ENCODE data around the gene NINL. TPM values are rescaled to one million over a fixed set of nuclear protein-coding genes. Genes with fewer than 3 reads are reported as not detected.

The NINL gene
- total RNA-seq, 4 donors from 2014 or later = 3.1 to 9.7 (median 5.7) TPM

GRCh38 chr20:25573288-25574251, 11.8 kb downstream of the NINL start:
- 84 to 85% methylated on average over 5 to 6 of the region's 6 CpGs for WGBS, 2 donors (ENCODE audit: low coverage in 1 of 2)
- Histone ChIP-seq H3K36me3 (no peaks in the 10 kb centered on the region), H3K4me1 (peaks cover 0 to 5% (median 0%) of the 10 kb centered on the region in 4 donors), H3K4me3 (no peak overlapping the region), H3K27ac (no peak overlapping the region), H3K9me3 (no peaks in the 10 kb centered on the region), H3K27me3 (no peaks in the 10 kb centered on the region)
- TF ChIP-seq CTCF (IDR thresholded peaks at IDR 0.05) = no peak
- TF ChIP-seq POLR2AphosphoS5 (IDR thresholded peaks at IDR 0.05) = no peak
- TF ChIP-seq POLR2A (IDR thresholded peaks at IDR 0.05) = no peak
- no peak for TF ChIP-seq EP300 (IDR thresholded peaks at IDR 0.05; ENCODE audit: low read depth)
- DNase-seq = no peak
- in situ Hi-C loops (cut with MboI; ENCODE audit: low pct_ligation_motif_present in 1 of 4, low pct_unique_long_range_greater_than_20kb in 1 of 4, low sequenced_read_pairs in 3 of 4) (loop anchor here in 1 of 4 donors (25.0 kb wide), 1 partner anchor 111 kb away; no protein-coding TSS in a partner anchor), intact Hi-C loops (cut with DNase I; ENCODE audit: low total_unique reads) (no loop called here)

GRCh38 chr20:25571817-25572216, 13.5 kb downstream of the NINL start:
- WGBS, 2 donors (ENCODE audit: low coverage in 1 of 2) = 71% methylated on average over 1 to 2 of the region's 2 CpGs

GRCh38 chr20:25571240-25571639, 14.1 kb downstream of the NINL start:
- WGBS, 2 donors (ENCODE audit: low coverage in 1 of 2) = 50% methylated on average over 2 of the region's 2 CpGs; no CpG with 5 or more reads in 1 of the 2 donors
- H3K9me3 ChIP-seq = no peaks in the 10 kb centered on the region
- DNase-seq = no peak
- no peaks in the 10 kb centered on the region for H3K27me3 ChIP-seq
- intact Hi-C loops (cut with DNase I; ENCODE audit: low total_unique reads) (no loop called here), in situ Hi-C loops (cut with MboI; ENCODE audit: low pct_ligation_motif_present in 1 of 4, low pct_unique_long_range_greater_than_20kb in 1 of 4, low sequenced_read_pairs in 3 of 4) (loop anchor here in 1 of 4 donors (25.0 kb wide), 1 partner anchor 109 kb away; no protein-coding TSS in a partner anchor)
- H3K36me3 ChIP-seq = no peaks in the 10 kb centered on the region
- H3K27ac ChIP-seq = no peak overlapping the region
- peaks cover 0 to 5% (median 0%) of the 10 kb centered on the region in 4 donors for H3K4me1 ChIP-seq
- no peak for TF ChIP-seq POLR2AphosphoS5 (IDR thresholded peaks at IDR 0.05)
- no peak overlapping the region for H3K4me3 ChIP-seq

More at GRCh38 chr20:25571817-25572216, 13.5 kb downstream of the NINL start:
- TF ChIP-seq EP300 (IDR thresholded peaks at IDR 0.05; ENCODE audit: low read depth) (no peak), POLR2AphosphoS5 (IDR thresholded peaks at IDR 0.05) (no peak), CTCF (IDR thresholded peaks at IDR 0.05) (no peak), POLR2A (IDR thresholded peaks at IDR 0.05) (no peak)
- no peaks in the 10 kb centered on the region for H3K9me3 ChIP-seq
- intact Hi-C loops (cut with DNase I; ENCODE audit: low total_unique reads) (no loop called here), in situ Hi-C loops (cut with MboI; ENCODE audit: low pct_ligation_motif_present in 1 of 4, low pct_unique_long_range_greater_than_20kb in 1 of 4, low sequenced_read_pairs in 3 of 4) (loop anchor here in 1 of 4 donors (25.0 kb wide), 1 partner anchor 110 kb away; no protein-coding TSS in a partner anchor)
- peaks cover 0 to 5% (median 0%) of the 10 kb centered on the region in 4 donors for H3K4me1 ChIP-seq
- no peaks in the 10 kb centered on the region for H3K36me3 ChIP-seq
- H3K4me3 ChIP-seq = no peak overlapping the region
- no peak overlapping the region for H3K27ac ChIP-seq
- H3K27me3 ChIP-seq = no peaks in the 10 kb centered on the region
- DNase-seq = no peak

- no peak overlapping the region for H3K4me3 ChIP-seq
- DNase-seq = no peak
- H3K9me3 ChIP-seq = no peaks in the 10 kb centered on the region
- TF ChIP-seq POLR2AphosphoS5 (IDR thresholded peaks at IDR 0.05) = no peak
- no peak for TF ChIP-seq POLR2A (IDR thresholded peaks at IDR 0.05)
- TF ChIP-seq CTCF (IDR thresholded peaks at IDR 0.05) = no peak
- TF ChIP-seq EP300 (IDR thresholded peaks at IDR 0.05; ENCODE audit: low read depth) = no peak
- peaks cover 0 to 5% (median 0%) of the 10 kb centered on the region in 4 donors for H3K4me1 ChIP-seq
- intact Hi-C loops (cut with DNase I; ENCODE audit: low total_unique reads) (no loop called here), in situ Hi-C loops (cut with MboI; ENCODE audit: low pct_ligation_motif_present in 1 of 4, low pct_unique_long_range_greater_than_20kb in 1 of 4, low sequenced_read_pairs in 3 of 4) (loop anchor here in 1 of 4 donors (25.0 kb wide), 1 partner anchor 108 kb away; no protein-coding TSS in a partner anchor)
- 91 to 100% methylated on average over 1 to 7 of the region's 7 CpGs for WGBS, 2 donors (ENCODE audit: low coverage in 1 of 2)
- H3K27ac ChIP-seq = no peak overlapping the region
- no peaks in the 10 kb centered on the region for H3K36me3 ChIP-seq
- no peaks in the 10 kb centered on the region for H3K27me3 ChIP-seq
These were observed 15.2 kb downstream of the NINL start for GRCh38 chr20:25570148-25570530.
